K562 treated with DMSO at 1 percent for 48 hours (cell line): ENCODE data around the gene ROPN1L. TPM values are rescaled to one million over a fixed set of nuclear protein-coding genes. Genes with fewer than 3 reads are reported as not detected.

Experiments used
- total RNA-seq: library from RNA; unstranded; fragments of 300-600 nt; gene quantifications from 2 replicates; pipeline ENCODE4 v1.2.3, GENCODE V29; 2022; ENCODE audit warnings: low replicate concordance; ENCODE audit errors: extremely low read depth

Gene ROPN1L
- not detected in 2 replicates for total RNA-seq

GRCh38 chr5:10441083-10441991 lies at the start of gene ROPN1L:
Gene ROPN1L (plus strand): TSS chr5:10441879. CDS start chr5:10442168, 289 bp downstream.

Other genes starting within 250 kb of the ROPN1L start
- gene ATPSCKMT, start 192.0 kb upstream of the ROPN1L start, total RNA-seq = not detected in 2 replicates
- gene CCT5, start 191.6 kb upstream of the ROPN1L start, total RNA-seq = 878 and 1,766 TPM in 2 replicates
- gene CMBL, start 134.0 kb upstream of the ROPN1L start, total RNA-seq = not detected in 2 replicates
- gene MARCHF6, start 88.2 kb upstream of the ROPN1L start, total RNA-seq = not detected in 2 replicates
- gene ANKRD33B, start 122.2 kb downstream of the ROPN1L start, total RNA-seq = not detected in 2 replicates